ENCODE data around the gene SCMH1.
"Not testable (repeated sequence)": the region's sequence is repeated elsewhere in the genome, so short reads cannot be mapped to it uniquely, and the experiment has no call there.

The SCMH1 gene

DNA sequence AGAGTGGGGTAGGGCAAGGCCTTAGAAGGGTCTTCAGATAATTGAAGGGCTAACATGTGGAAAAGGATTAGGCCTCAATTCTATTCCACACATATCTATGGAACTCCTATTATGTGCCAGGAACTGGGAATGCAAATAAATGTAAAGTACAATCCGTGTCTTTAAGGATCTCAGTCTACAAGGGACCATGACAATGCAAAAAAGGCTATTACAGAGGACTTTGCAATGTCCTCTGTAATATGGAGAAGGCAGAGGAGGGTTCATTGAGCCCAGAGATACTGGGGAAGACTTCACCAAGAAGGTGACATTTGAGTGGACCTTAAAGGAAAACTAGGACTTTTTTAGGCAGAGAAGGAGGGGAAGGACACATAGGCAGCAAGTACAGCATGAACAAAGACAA, 4.5 kb upstream of the SCMH1 start:
- DNase-seq, result no peak

GRCh38 chr1:41245659-41246058, 3.6 kb upstream of the SCMH1 start:
- DNase-seq, result no peak

DNA sequence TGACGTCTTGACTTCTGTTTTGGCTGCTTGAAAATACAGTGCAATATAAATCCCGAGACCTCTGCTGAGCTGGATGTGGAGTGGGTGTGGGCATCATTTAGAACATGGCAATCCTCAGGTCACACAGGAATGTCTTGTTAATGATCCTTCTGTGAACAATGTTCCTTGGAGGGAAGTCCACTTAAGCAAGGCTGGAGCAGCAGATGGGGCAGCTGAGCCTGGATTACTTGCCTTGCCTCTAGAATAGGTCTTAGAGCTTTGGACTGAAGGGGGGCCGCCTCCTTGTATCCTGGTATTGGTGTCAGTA, 926 bp upstream of the SCMH1 start:
- no peak for DNase-seq

- DNase-seq, result peak; percentile 58
Observed at GRCh38 chr1:41242342-41243078, 404 bp upstream of the SCMH1 start.

GRCh38 chr1:41241354-41241748, 755 bp downstream of the SCMH1 start:
- no peak for DNase-seq

DNA sequence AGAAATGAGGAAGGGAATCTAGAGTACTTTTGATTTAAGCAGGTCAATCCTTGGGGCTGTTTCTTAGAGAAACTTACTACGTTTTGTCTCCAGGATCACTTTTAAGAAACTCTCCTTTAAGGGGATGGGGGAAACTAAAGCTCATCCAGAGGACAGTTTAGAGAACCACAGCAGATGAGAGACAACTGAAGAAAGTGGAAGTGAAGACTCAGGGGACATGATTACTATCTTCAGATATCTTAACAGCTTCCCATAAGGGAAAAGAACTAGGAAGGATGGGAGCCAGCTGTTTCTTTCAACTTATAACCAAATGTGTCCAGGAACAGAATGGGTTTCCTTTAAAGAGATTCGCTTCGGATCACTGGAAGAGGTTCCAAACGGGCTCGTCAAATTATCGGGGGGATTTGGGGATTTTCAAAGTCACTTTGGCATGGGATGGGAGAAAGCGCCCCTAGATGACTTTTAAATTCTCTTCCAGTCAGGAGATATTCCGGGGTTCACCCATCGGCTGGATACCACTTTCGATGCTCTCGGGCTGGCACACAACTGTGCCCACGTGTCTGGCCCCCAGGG, 1.2 kb downstream of the SCMH1 start:
- no peak for DNase-seq

DNA sequence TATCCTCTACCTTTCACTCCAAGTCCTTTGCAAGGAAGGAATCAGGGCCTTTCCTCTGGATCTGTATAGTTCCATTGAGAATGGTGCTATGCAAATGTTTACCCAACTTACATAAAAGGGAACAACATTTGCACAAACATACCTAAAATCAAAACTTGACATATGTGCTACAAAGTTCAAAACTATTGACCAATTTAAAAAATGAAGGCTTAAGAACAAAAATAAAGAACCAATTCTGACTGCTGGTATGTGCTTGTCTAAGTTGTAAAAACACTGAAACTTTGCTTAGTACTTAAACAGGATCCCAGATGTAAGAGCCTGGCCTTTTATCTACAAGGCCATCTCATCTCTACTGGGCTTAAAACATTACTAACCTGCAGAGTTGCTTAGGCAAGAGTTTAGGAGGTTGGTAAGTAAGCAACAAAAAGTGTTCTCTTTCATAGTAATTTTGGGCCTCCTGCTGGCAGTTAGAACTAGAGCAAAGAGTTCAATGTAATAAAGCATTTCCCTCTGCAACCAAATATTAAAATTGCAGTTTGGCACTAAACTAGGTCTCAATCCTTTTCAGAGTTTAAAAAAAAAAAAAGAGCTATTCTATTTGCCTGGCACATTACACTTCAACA, 2.0 kb downstream of the SCMH1 start:
- DNase-seq, result no peak

GRCh38 chr1:41238311-41238988, 3.7 kb downstream of the SCMH1 start:
- no peak for DNase-seq

GRCh38 chr1:41236781-41237180, 5.3 kb downstream of the SCMH1 start:
- no peak for DNase-seq

DNA sequence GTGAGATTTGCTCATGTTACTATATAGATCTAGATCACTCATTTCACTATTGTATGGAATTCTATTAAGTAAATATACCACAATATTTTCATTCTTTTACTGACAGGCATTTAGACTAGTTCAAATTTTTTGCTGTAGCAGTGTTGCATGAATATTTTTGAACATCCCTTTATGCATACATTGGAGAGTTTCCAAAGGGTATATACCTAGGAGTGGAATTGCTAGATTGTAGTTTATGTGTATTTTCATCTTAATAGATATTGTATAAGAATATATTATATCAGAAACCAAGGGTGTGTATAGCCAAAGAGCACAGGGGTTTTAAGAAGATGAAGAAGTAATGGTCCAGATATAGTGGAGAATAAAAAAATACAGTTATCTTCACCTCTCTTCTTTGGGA, 6.2 kb downstream of the SCMH1 start:
- DNase-seq, result no peak

DNA sequence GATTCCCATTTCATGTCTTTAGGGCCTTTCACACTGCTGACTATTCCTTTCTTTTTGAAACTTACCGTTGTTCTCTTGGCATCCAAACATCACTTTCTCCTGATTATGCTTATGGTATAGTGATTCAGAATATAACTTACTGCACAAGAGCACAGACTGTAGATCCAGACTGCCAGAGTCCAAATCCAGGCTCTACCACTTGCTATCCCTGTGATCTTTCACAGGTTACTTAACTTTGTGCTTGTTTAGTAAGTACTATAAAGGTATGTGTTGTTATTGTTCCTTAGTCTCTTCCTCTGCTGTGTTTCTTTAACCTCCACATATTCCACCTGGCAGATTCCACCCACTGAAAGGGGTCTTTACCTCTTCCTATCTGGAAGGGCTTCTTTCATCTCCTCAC, 8.4 kb downstream of the SCMH1 start:
- DNase-seq, result no peak

- DNase-seq, result no peak
Observed at GRCh38 chr1:41232305-41232704, 9.8 kb downstream of the SCMH1 start.

- DNase-seq, result no peak
Observed at GRCh38 chr1:41230656-41231055, 11.4 kb downstream of the SCMH1 start.

DNA sequence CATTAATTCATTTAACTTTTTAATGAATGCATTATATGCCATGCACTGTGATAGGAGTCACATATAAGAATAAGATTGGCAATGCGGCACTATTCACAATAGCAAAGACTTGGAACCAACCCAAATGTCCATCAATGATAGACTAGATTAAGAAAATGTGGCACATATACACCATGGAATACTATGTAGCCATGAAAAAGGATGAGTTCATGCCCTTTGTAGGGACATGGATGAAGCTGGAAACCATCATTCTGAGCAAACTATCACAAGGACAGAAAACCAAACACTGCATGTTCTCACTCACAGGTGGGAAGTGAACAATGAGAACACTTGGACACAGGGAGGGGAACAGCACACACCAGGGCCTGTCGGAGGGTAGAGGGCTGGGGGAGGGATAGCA, 12.9 kb downstream of the SCMH1 start:
- DNase-seq, result not testable (repeated sequence)

DNA sequence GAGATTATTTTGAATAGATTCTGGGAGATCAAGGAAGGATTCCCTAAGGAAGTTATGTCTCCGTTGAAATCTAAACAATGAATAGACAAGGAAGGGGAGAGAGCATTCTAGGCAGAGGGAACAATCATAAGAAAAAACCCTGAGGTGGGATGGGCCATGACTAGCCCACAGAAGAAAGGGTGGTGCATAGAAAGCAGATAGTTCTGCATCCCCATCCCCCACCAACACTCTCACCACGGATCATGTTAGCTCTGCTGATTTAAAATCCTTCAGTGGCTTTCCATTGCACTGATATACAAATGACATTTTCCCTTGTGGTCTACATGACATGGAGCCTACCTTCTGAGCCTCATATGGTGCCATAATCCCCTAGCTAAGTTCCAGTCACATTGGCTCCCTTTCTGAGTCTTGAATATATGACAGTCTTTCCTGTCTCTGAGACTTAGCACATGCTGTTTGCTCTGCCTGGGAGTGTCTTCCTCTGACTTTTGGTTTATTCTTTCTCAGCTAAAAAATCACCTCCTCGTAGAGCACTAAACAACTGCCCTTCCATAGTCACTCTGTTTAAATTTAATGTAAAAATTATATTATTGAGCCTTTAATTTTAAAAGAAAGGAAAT, 15.2 kb downstream of the SCMH1 start:
- no peak for DNase-seq

DNA sequence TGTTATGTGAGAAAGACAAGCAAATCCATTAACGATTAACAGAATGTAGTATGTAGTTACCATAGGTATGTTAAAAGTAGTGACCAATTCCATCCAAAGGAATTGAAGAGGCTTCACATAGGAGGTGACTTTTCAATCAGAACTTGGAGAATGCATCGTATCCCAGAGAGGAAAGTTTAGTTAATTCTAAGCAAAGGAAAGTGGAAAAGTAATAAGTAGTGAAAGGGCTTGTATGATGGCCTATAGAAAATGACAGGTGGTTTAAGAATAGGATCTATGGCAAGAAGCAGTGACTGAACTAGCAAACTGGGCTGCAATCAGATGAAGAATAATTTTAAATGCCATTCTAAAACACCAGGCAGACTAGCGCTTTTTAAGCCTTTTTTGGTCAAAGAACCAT, 16.6 kb downstream of the SCMH1 start:
- DNase-seq, result no peak

DNA sequence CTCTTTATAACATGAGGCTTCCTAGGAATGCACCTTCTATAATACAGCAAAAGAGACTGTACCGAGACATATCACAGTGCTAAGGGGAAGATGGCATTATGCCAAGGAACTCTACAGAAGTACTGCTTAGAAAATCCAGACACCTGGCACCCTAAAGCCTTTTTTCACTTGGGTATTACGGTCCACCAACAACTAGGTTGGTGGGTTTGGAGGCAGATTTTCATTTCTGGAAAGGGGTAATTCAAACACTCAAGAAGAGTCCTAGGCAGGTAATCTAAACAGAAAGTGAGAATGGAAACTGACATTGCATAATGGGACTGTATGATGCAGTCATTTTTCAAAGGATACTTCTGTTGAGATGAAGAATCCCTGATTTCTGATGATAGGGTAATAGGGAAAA, 19.6 kb downstream of the SCMH1 start:
- no peak for DNase-seq

- DNase-seq, result no peak
Observed at GRCh38 chr1:41221995-41222394, 20.1 kb downstream of the SCMH1 start.

GRCh38 chr1:41218152-41218551, 24.0 kb downstream of the SCMH1 start:
- DNase-seq, result no peak

DNA sequence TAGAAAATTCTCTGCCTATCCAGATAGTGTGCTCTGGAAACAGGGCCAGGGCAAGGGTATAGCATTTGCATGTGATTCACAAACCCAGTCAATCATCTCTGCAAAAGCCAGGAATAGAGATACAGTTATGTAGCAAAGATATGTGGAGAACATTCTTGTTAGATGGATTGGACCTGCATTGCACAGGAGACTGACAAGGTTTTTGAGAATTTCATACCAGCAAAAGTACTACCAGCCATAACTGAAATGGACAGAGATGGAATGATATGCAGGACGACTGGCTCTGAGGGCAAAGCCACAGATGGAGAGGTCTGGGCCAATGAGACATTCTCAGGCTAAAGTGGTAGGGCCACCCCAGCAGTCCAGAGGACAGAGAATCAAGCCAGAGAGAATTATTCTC, 24.7 kb downstream of the SCMH1 start:
- DNase-seq, result no peak

- no peak for DNase-seq
Observed at GRCh38 chr1:41215623-41216022, 26.5 kb downstream of the SCMH1 start.

DNA sequence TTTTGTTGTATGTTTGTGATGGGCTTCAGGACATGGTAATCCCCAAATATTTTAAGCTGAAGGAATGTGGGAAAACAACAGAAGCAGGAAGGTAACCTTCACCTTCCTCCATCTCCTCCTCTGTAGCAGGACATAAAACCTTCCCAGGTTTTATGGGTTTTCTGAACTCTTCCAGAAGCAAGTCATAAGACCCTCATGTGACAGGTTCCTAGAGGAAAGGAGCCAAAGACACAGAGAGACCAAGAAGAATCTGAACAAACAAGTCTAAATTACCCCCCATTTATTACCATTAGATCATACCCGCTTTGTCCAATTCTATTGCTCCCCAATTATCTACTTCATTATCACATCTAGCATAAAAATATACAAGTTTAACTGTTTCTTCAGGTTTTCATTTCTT, 28.8 kb downstream of the SCMH1 start:
- no peak for DNase-seq

DNA sequence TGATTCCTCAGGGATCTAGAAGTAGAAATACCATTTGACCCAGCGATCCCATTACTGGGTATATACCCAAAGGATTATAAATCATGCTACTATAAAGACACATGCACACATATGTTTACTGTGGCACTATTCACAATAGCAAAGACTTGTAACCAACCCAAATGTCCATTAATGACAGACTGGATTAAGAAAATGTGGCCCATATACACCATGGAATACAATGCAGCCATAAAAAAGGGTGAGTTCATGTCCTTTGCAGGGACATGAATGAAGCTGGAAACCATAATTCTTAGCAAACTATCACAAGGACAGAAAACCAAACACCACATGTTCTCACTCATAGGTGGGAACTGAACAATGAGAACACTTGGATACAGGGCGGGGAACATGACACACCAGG, 30.5 kb downstream of the SCMH1 start:
- DNase-seq, result not testable (repeated sequence)

GRCh38 chr1:41207053-41207452, 35.1 kb downstream of the SCMH1 start:
- not testable (repeated sequence) for DNase-seq

Data from right hindlimb (tissue), 1 donor.